Stomach (tissue), 4 donors: ENCODE data around the gene ERGIC2.

Experiments
- EP300 ChIP-seq: sonication (generic); formaldehyde crosslinking; IDR thresholded peaks from one replicate; pipeline ENCODE4 v1.6.1; 2017; ENCODE audit warnings: antibody characterized with exemption
- POLR2A ChIP-seq, 4 donors: fragments of 450-650 bp; IDR thresholded peaks; one replicate each; pipeline ENCODE4 v1.6.1; 2016; ENCODE audit warnings: antibody characterized with exemption in 4 of 4, control low read depth in 2 of 4, mild to moderate bottlenecking in 1 of 4, moderate library complexity in 1 of 4
- POLR2AphosphoS5 ChIP-seq, 3 donors: sonication (generic); formaldehyde crosslinking; IDR thresholded peaks; one replicate each; pipeline ENCODE4 v1.6.1; 2016; ENCODE audit warnings: antibody characterized with exemption in 3 of 3
- TF ChIP-seq, protein P1 (sequence below), 7 experiments: fragments of 450-650 bp in 4 of 7; fragments of 200-600 bp in 3 of 7; sonication (generic) in 3 of 7; IDR thresholded peaks; one replicate each; pipeline ENCODE4 v1.5.1; 2016 to 2019; ENCODE audit warnings: antibody characterized with exemption in 7 of 7, control low read depth in 2 of 7, mild to moderate bottlenecking in 1 of 7

DNA sequence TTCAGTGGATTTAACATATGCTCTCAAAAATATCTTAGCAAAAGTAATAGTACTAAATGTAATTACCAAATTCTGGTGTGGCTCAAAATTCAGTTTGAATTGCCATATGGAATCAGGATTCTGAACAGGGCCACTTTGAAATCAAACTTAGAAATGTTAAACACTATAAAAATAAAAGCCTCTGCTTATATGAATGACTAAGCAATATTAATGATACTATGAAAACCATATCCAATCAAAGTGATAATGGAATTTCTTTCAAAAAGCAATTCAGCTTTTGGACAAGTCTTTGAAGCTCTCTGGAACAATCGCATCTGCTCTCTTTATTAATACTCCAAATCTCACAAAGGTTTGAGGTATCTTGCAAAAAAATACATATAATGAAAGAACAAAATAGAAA is 51.6 kb downstream of the ERGIC2 start:
- TF ChIP-seq POLR2A (IDR thresholded peaks at IDR 0.05) (no peak), POLR2AphosphoS5 (IDR thresholded peaks at IDR 0.05) (no peak), EP300 (no peak)
- TF ChIP-seq, protein P1, sequence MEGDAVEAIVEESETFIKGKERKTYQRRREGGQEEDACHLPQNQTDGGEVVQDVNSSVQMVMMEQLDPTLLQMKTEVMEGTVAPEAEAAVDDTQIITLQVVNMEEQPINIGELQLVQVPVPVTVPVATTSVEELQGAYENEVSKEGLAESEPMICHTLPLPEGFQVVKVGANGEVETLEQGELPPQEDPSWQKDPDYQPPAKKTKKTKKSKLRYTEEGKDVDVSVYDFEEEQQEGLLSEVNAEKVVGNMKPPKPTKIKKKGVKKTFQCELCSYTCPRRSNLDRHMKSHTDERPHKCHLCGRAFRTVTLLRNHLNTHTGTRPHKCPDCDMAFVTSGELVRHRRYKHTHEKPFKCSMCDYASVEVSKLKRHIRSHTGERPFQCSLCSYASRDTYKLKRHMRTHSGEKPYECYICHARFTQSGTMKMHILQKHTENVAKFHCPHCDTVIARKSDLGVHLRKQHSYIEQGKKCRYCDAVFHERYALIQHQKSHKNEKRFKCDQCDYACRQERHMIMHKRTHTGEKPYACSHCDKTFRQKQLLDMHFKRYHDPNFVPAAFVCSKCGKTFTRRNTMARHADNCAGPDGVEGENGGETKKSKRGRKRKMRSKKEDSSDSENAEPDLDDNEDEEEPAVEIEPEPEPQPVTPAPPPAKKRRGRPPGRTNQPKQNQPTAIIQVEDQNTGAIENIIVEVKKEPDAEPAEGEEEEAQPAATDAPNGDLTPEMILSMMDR (IDR thresholded peaks at IDR 0.05): no peak
